Esophagus muscularis mucosa (tissue), 4 donors: ENCODE results near the gene HAX1. TPM values are rescaled to one million over a fixed set of nuclear protein-coding genes. Genes with fewer than 3 reads are reported as not detected.

Experiments
- DNase-seq: peaks from one replicate; pipeline ENCODE4 v3.0.0-alpha.2; 2017; ENCODE audit errors: extremely low spot score
- H3K27ac ChIP-seq, 4 donors: fragments of 200-600 bp; sonication (generic); replicated peaks in 1 of 4; 1 replicate in 3 of 4; 2 replicates in 1 of 4; pipeline ENCODE4 v1.5.1; 2016 to 2019; ENCODE audit warnings: mild to moderate bottlenecking in 1 of 4
- H3K27me3 ChIP-seq, 4 donors: fragments of 200-600 bp; sonication (generic); one replicate each; pipeline versions ENCODE4 v1.5.1 to v1.6.0; 2016 to 2019
- H3K36me3 ChIP-seq, 4 donors: fragments of 200-600 bp; sonication (generic); one replicate each; pipeline ENCODE4 v1.5.1; 2016 to 2019
- H3K4me1 ChIP-seq, 4 donors: fragments of 200-600 bp; sonication (generic); one replicate each; pipeline ENCODE4 v1.5.1; 2016 to 2019
- H3K4me3 ChIP-seq, 4 donors: fragments of 200-600 bp; sonication (generic); 1 replicate in 2 of 4; 2 replicates in 2 of 4; pipeline ENCODE4 v1.5.1; 2016 to 2019; ENCODE audit warnings: mild to moderate bottlenecking in 4 of 4, moderate library complexity in 1 of 4
- H3K9me3 ChIP-seq, 4 donors: fragments of 200-600 bp; sonication (generic); 1 replicate in 3 of 4; 2 replicates in 1 of 4; pipeline ENCODE4 v1.5.1; 2016 to 2019
- EP300 ChIP-seq: sonication (generic); formaldehyde crosslinking; IDR thresholded peaks from one replicate; pipeline ENCODE4 v1.6.1; 2017; ENCODE audit warnings: antibody characterized with exemption
- POLR2A ChIP-seq: fragments of 450-650 bp; IDR thresholded peaks from one replicate; pipeline ENCODE4 v1.6.1; 2017; ENCODE audit warnings: antibody characterized with exemption, moderate library complexity, mild to moderate bottlenecking, low read depth
- POLR2AphosphoS5 ChIP-seq, 2 donors: sonication (generic); formaldehyde crosslinking; IDR thresholded peaks; one replicate each; pipeline ENCODE4 v1.6.1; 2017; ENCODE audit warnings: antibody characterized with exemption in 2 of 2
- WGBS: methylation state at CpG from one replicate; pipeline ENCODE4 v1.1.5; 2018; 5-methylcytosine and 5-hydroxymethylcytosine counted together
- intact Hi-C: fragments of 100-400 bp; cut with DNase I; formaldehyde crosslinking; loops from one replicate; pipeline ENCODE4 v1.15.1; 2023
- small RNA-seq, 3 donors: library from RNA; depleted of rRNA; stranded (forward); fragments of <200 nt; gene quantifications; one replicate each; pipeline ENCODE3, GENCODE V24; 2016
- total RNA-seq, 4 donors: library from RNA; depleted of rRNA; stranded (reverse); fragments of >200 nt; gene quantifications; one replicate each; pipeline versions ENCODE4 v1.1.0 to v1.2.1, GENCODE V29; 2016
- TF ChIP-seq, protein P1 (sequence below), 3 experiments: fragments of 200-600 bp in 2 of 3; fragments of 450-650 bp in 1 of 3; sonication (generic) in 2 of 3; IDR thresholded peaks; one replicate each; pipeline ENCODE4 v1.5.1; 2017 to 2019; ENCODE audit warnings: antibody characterized with exemption in 3 of 3, mild to moderate bottlenecking in 2 of 3, moderate library complexity in 1 of 3

HAX1 gene
- total RNA-seq, 4 donors from 2014 or later: 71.0 to 127 (median 104) TPM

GRCh38 chr1:154323493-154323892, 51.1 kb downstream of the HAX1 start:
- no peaks in the 10 kb centered on the region for H3K27me3 ChIP-seq
- TF ChIP-seq EP300: no peak
- no peak for TF ChIP-seq POLR2AphosphoS5 (IDR thresholded peaks at IDR 0.05)
- TF ChIP-seq POLR2A: no peak
- TF ChIP-seq, protein P1, sequence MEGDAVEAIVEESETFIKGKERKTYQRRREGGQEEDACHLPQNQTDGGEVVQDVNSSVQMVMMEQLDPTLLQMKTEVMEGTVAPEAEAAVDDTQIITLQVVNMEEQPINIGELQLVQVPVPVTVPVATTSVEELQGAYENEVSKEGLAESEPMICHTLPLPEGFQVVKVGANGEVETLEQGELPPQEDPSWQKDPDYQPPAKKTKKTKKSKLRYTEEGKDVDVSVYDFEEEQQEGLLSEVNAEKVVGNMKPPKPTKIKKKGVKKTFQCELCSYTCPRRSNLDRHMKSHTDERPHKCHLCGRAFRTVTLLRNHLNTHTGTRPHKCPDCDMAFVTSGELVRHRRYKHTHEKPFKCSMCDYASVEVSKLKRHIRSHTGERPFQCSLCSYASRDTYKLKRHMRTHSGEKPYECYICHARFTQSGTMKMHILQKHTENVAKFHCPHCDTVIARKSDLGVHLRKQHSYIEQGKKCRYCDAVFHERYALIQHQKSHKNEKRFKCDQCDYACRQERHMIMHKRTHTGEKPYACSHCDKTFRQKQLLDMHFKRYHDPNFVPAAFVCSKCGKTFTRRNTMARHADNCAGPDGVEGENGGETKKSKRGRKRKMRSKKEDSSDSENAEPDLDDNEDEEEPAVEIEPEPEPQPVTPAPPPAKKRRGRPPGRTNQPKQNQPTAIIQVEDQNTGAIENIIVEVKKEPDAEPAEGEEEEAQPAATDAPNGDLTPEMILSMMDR (IDR thresholded peaks at IDR 0.05): no peak
- H3K4me1 ChIP-seq: peaks cover 29 to 39% (median 36%) of the 10 kb centered on the region in 4 donors
- H3K9me3 ChIP-seq: no peaks in the 10 kb centered on the region
- no peak for DNase-seq
- H3K36me3 ChIP-seq: no peaks in the 10 kb centered on the region
- H3K4me3 ChIP-seq: no peak overlapping the region
- 84% methylated on average over 7 of the region's 7 CpGs for WGBS
- peak overlapping the region in 1 of 4 donors; percentile 99 for H3K27ac ChIP-seq
- intact Hi-C loops: loop anchor here (5.0 kb wide), 1 partner anchor 51 kb away; the partner anchor contains the start of gene HAX1

DNA sequence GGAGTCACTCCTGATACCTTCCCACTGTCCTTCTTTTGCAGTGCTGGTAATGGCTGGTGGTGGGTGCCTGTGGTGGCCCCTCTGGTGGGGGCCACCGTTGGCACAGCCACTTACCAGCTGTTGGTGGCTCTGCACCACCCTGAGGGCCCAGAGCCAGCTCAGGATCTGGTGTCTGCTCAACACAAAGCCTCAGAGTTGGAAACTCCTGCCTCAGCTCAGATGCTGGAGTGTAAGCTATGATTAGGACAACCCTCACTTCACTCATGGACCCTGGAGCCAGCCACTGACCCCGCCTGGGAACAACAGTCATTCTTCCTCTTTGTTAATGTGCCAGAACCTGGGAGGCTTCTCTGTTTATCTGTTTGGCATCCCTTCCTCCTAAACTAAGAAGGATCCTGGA, 51.8 kb downstream of the HAX1 start:
- H3K27ac ChIP-seq: peak overlapping the region; percentile 99 to 100 (median 99)
- H3K9me3 ChIP-seq: no peaks in the 10 kb centered on the region
- H3K36me3 ChIP-seq: no peaks in the 10 kb centered on the region
- H3K27me3 ChIP-seq: no peaks in the 10 kb centered on the region
- H3K4me1 ChIP-seq: peaks cover 34 to 45% (median 43%) of the 10 kb centered on the region in 4 donors
- H3K4me3 ChIP-seq: peak overlapping the region; percentile 88 to 99 (median 96)
- no peak for DNase-seq
- WGBS: 100% methylated on average over 1 of the region's 2 CpGs
- TF ChIP-seq POLR2AphosphoS5 (IDR thresholded peaks at IDR 0.05) (no peak), POLR2A (no peak), EP300 (no peak)
- TF ChIP-seq, protein P1 (IDR thresholded peaks at IDR 0.05): no peak
- intact Hi-C loops: loop anchor here (5.0 kb wide), 1 partner anchor 52 kb away; the partner anchor contains the start of gene HAX1

DNA sequence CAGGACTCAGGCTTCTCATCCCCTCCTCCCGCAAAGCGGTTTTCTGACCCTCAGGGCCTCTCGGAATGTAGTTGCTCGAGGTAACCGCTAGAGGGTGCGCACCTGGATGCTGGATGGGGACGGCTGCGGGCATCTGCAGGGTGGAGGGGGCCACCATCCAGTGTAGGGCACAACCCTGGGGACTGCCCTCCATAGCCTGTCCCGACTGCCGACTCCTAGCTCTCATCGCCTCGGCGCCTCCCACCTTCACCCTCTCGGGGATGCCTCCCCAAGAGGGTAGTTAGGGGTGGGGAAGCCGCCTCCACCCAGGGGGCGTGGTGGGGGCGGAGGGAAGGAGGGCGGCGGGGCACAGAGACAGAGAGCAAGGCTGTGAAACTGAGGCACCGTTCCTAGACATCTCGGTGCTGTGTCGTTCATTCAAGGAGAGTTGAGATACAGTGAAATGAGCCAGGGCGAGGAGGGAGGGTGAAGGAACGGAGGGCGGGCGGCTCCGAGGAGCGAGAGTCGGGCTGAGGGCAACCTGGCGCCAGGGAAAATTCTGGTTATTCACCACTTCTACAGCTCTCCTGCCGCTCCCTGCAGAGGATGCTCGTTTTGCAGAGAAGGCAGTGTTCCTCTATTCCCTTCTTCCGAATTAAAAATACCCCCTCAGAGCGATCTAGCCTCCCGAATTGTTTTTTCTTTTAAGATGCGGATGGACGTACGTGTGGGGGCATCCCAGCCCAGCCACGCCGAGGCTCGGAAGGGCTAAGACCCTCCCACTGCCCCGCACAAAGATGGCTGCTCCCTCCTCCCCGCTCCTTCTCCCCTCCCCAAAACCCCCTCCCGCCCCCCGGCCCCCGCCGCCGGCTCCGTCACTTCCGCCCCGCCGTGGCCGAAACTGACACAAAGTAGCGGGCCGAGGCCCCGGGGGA, 52.5 kb downstream of the HAX1 start, which contains the start of gene ATP8B2:
ATP8B2 (plus strand) TSS at position 857 of the 914 bp plus-strand sequence. CDS start 2,617 bp downstream, outside the sequence.
- WGBS: under 1% methylated on average over 35 of the region's 56 CpGs
- intact Hi-C loops: loop anchor here (5.0 kb wide), 1 partner anchor 53 kb away; the partner anchor contains the start of gene HAX1

More for the DNA sequence above, 52.5 kb downstream of the HAX1 start, which contains the start of gene ATP8B2:
- peak within 1 kb of the TSS; percentile 88 to 99 (median 96) for H3K4me3 ChIP-seq
- H3K27me3 ChIP-seq: no peaks in the 10 kb centered on the region
- DNase-seq: peak; percentile 95
- H3K36me3 ChIP-seq: no peaks in the 10 kb centered on the region
- TF ChIP-seq, protein P1 (IDR thresholded peaks at IDR 0.05): peak; percentile 91 to 98 (median 96)
- no peak for TF ChIP-seq POLR2A
- peak; percentile 71 to 72 for TF ChIP-seq POLR2AphosphoS5 (IDR thresholded peaks at IDR 0.05)
- TF ChIP-seq EP300: no peak
- peaks cover 34 to 52% (median 50%) of the 10 kb centered on the region in 4 donors for H3K4me1 ChIP-seq
- H3K27ac ChIP-seq: peak within 1 kb of the TSS; percentile 99 to 100 (median 99)
- no peaks in the 10 kb centered on the region for H3K9me3 ChIP-seq

Small RNA genes lying within 50 kb of the gene (small RNA-seq; reads per million reads assigned to genes)
- gene RF00273: 0 to 0.08 (median 0) reads per million in 3 donors
- gene RNU6-121P: 0 reads per million in 3 donors
- gene RNU6-239P: 0 reads per million in 3 donors
- gene SNORA58B: 0 reads per million in 3 donors

Other genes with a start within 250 kb of the HAX1 start
- not detected for gene NUP210L, start 117.6 kb upstream of the HAX1 start, total RNA-seq
- gene TPM3, start 80.5 kb upstream of the HAX1 start, total RNA-seq: 100 to 1,000 TPM in 3 of 4 donors, 10 to 100 TPM in 1; 75.6 to 205 (median 131) TPM
- gene CFAP141, start 66.3 kb upstream of the HAX1 start, total RNA-seq: not detected
- 10 to 100 TPM; 53.6 to 79.7 (median 63.4) TPM for gene UBAP2L, start 51.7 kb upstream of the HAX1 start, total RNA-seq
- gene AQP10, start 48.5 kb downstream of the HAX1 start, total RNA-seq: not detected
- gene ATP8B2, start 52.9 kb downstream of the HAX1 start, total RNA-seq: 100 to 1,000 TPM; 108 to 178 (median 128) TPM
- 10 to 100 TPM; 44.4 to 61.1 (median 54.9) TPM for gene IL6R, start 132.7 kb downstream of the HAX1 start, total RNA-seq
- gene TDRD10, start 229.6 kb downstream of the HAX1 start, total RNA-seq: 1 to 10 TPM; 2.3 to 5.0 (median 4.3) TPM
- 10 to 100 TPM; 12.5 to 17.0 (median 12.6) TPM for gene SHE, start 229.8 kb downstream of the HAX1 start, total RNA-seq